H9 (cell line): ENCODE measurements around the gene TMED5. TPM values are rescaled to one million over a fixed set of nuclear protein-coding genes. Genes with fewer than 3 reads are reported as not detected.

Source experiments
- DNase-seq: peaks from one replicate; pipeline ENCODE4 v3.0.0-alpha.2; 2017
- H2AFZ ChIP-seq: one replicate; pipeline ENCODE4 v1.6.1; 2013; ENCODE audit warnings: mild to moderate bottlenecking, low read length, control low read depth, moderate library complexity
- H2AK5ac ChIP-seq: 2 replicates; pipeline ENCODE4 v1.6.1; 2013; ENCODE audit warnings: low read length, control low read depth, mixed read lengths; ENCODE audit not compliant: insufficient read length
- H2BK120ac ChIP-seq: one replicate; pipeline ENCODE4 v1.6.1; 2013; ENCODE audit warnings: low read depth, mild to moderate bottlenecking, low read length, control low read depth, inconsistent platforms; ENCODE audit not compliant: poor library complexity, severe bottlenecking
- H2BK12ac ChIP-seq: 2 replicates; pipeline ENCODE4 v1.6.1; 2013; ENCODE audit warnings: low read length, control low read depth, mixed read lengths, low read depth; ENCODE audit not compliant: insufficient read length
- H2BK15ac ChIP-seq: 2 replicates; pipeline ENCODE4 v1.6.1; 2013; ENCODE audit warnings: low read depth, low read length, control low read depth
- H2BK20ac ChIP-seq: one replicate; pipeline ENCODE4 v1.6.1; 2013; ENCODE audit warnings: low read depth, mild to moderate bottlenecking, low read length, control low read depth, inconsistent platforms; ENCODE audit not compliant: poor library complexity, severe bottlenecking
- H2BK5ac ChIP-seq: 2 replicates; pipeline ENCODE4 v1.6.1; 2013; ENCODE audit warnings: low read length, control low read depth, mixed read lengths; ENCODE audit not compliant: insufficient read length
- H3K14ac ChIP-seq: 2 replicates; pipeline ENCODE4 v1.6.1; 2013; ENCODE audit warnings: low read length, control low read depth; ENCODE audit not compliant: insufficient read depth
- H3K18ac ChIP-seq: 2 replicates; pipeline ENCODE4 v1.6.1; 2013; ENCODE audit warnings: low read depth, mild to moderate bottlenecking, mixed read lengths, low read length, control low read depth; ENCODE audit not compliant: insufficient read length
- H3K23ac ChIP-seq: 2 replicates; pipeline ENCODE4 v1.6.1; 2013; ENCODE audit warnings: low read length, control low read depth, mixed read lengths, low read depth; ENCODE audit not compliant: insufficient read length
- H3K23me2 ChIP-seq: 2 replicates; pipeline ENCODE4 v1.6.1; 2013; ENCODE audit warnings: low read depth, mild to moderate bottlenecking, mixed read lengths, low read length, control low read depth; ENCODE audit not compliant: insufficient read length, poor library complexity, severe bottlenecking
- H3K27ac ChIP-seq: 2 replicates; pipeline ENCODE4 v1.5.1; 2013; ENCODE audit warnings: low read length, control low read depth, mixed read lengths, low read depth; ENCODE audit not compliant: insufficient read length
- H3K27me3 ChIP-seq: 2 replicates; pipeline ENCODE4 v1.6.1; 2013; ENCODE audit warnings: low read length, control low read depth, inconsistent platforms; ENCODE audit not compliant: insufficient read depth
- H3K4ac ChIP-seq: 2 replicates; pipeline ENCODE4 v1.6.1; 2013; ENCODE audit warnings: low read depth, mild to moderate bottlenecking, control low read depth, inconsistent platforms, low read length, moderate library complexity
- H3K4me1 ChIP-seq: 2 replicates; pipeline ENCODE4 v1.6.1; 2013; ENCODE audit warnings: low read length, control low read depth, inconsistent platforms; ENCODE audit not compliant: insufficient read depth
- H3K4me2 ChIP-seq: 2 replicates; pipeline ENCODE4 v1.6.1; 2013; ENCODE audit warnings: low read length, control low read depth, mixed read lengths; ENCODE audit not compliant: insufficient read length, insufficient read depth
- H3K56ac ChIP-seq: 2 replicates; pipeline ENCODE4 v1.6.1; 2013; ENCODE audit warnings: low read depth, mild to moderate bottlenecking, mixed read lengths, low read length, control low read depth; ENCODE audit not compliant: insufficient read length
- H3K79me1 ChIP-seq: 2 replicates; pipeline ENCODE4 v1.6.1; 2013; ENCODE audit warnings: low read depth, mild to moderate bottlenecking, moderate library complexity, low read length, control low read depth, inconsistent platforms; ENCODE audit not compliant: insufficient read depth, poor library complexity, severe bottlenecking
- H3K79me2 ChIP-seq: 2 replicates; pipeline ENCODE4 v1.6.1; 2013; ENCODE audit warnings: low read length, control low read depth, inconsistent platforms; ENCODE audit not compliant: insufficient read depth
- H3K9ac ChIP-seq: 2 replicates; pipeline ENCODE4 v1.6.1; 2013; ENCODE audit warnings: low read length, control low read depth, mixed read lengths; ENCODE audit not compliant: insufficient read length; ENCODE audit errors: extremely low read depth
- H3K9me3 ChIP-seq: one replicate; pipeline ENCODE4 v1.6.1; 2013; ENCODE audit warnings: low read depth, low read length, inconsistent platforms; ENCODE audit not compliant: control insufficient read depth
- H3T11ph ChIP-seq: one replicate; pipeline ENCODE4 v1.6.1; 2013; ENCODE audit warnings: mild to moderate bottlenecking, low read length, control low read depth, inconsistent platforms
- H4K20me1 ChIP-seq: one replicate; pipeline ENCODE4 v1.6.1; 2013; ENCODE audit not compliant: control insufficient read depth, insufficient read length, insufficient read depth
- H4K5ac ChIP-seq: 2 replicates; pipeline ENCODE4 v1.6.1; 2013; ENCODE audit warnings: low read depth, mild to moderate bottlenecking, mixed read lengths, low read length, control low read depth; ENCODE audit not compliant: insufficient read length
- H4K8ac ChIP-seq: replicated peaks from 2 replicates; pipeline ENCODE4 v1.6.1; 2013; ENCODE audit warnings: low read length, control low read depth, mixed read lengths, low read depth; ENCODE audit not compliant: insufficient read length
- H4K91ac ChIP-seq: 2 replicates; pipeline ENCODE4 v1.6.1; 2013; ENCODE audit warnings: low read depth, mild to moderate bottlenecking, moderate library complexity, mixed read lengths, low read length, control low read depth; ENCODE audit not compliant: insufficient read length
- H3K27ac Mint-ChIP-seq, 3 experiments: 2 replicates in 2 of 3; 3 replicates in 1 of 3; pipeline ENCODE4 v1.8.0; 2020 to 2021; ENCODE audit warnings: mixed read lengths in 3 of 3, mild to moderate bottlenecking in 1 of 3, moderate library complexity in 1 of 3
- H3K27me3 Mint-ChIP-seq: 2 replicates; pipeline ENCODE4 v1.8.0; 2021; ENCODE audit warnings: low read depth, mild to moderate bottlenecking, moderate library complexity, mixed read lengths
- H3K36me3 Mint-ChIP-seq, 3 experiments: 2 replicates in 2 of 3; 3 replicates in 1 of 3; pipeline ENCODE4 v1.8.0; 2020 to 2021; ENCODE audit warnings: low read depth in 3 of 3, mixed read lengths in 3 of 3; ENCODE audit not compliant: insufficient read depth in 1 of 3
- H3K4me1 Mint-ChIP-seq, 2 experiments: 2 replicates each; pipeline ENCODE4 v1.8.0; 2020; ENCODE audit warnings: mixed read lengths in 2 of 2
- H3K4me3 Mint-ChIP-seq, 2 experiments: 2 replicates in 1 of 2; 3 replicates in 1 of 2; pipeline ENCODE4 v1.8.0; 2020 to 2021; ENCODE audit warnings: mild to moderate bottlenecking in 2 of 2, mixed read lengths in 2 of 2, moderate library complexity in 1 of 2
- H3K9me3 Mint-ChIP-seq, 2 experiments: 2 replicates in 1 of 2; 3 replicates in 1 of 2; pipeline ENCODE4 v1.8.0; 2020; ENCODE audit warnings: mild to moderate bottlenecking in 2 of 2, mixed read lengths in 2 of 2, moderate library complexity in 1 of 2
- CTCF ChIP-seq: fragments of 200-600 bp; sonication (generic); conservative IDR thresholded peaks from 3 replicates; pipeline ENCODE4 v1.8.0; 2021; ENCODE audit warnings: antibody characterized with exemption, mild to moderate bottlenecking
- WGBS: extraction: QIAGEN DNeasy Blood & Tissue Kit; methylation state at CpG from one replicate; pipeline ENCODE4 v1.1.7; 2013; ENCODE audit warnings: missing lambda C conversion rate, low lambda C conversion rate, mixed read lengths; ENCODE audit not compliant: insufficient read length; ENCODE audit errors: extremely low coverage; 5-methylcytosine and 5-hydroxymethylcytosine counted together
- total RNA-seq: library from RNA; stranded (reverse); gene quantifications from 2 replicates; pipeline ENCODE4 v1.2.1, GENCODE V29; 2021

Gene TMED5
- total RNA-seq, 1 experiment from 2014 or later: 35.0 TPM

GRCh38 chr1:93205892-93206566 lies 25.8 kb upstream of the TMED5 start:
- Mint-ChIP-seq H3K4me3 (no peak overlapping the region), H3K27me3 (no peaks in the 10 kb centered on the region), H3K4me1 (no peaks in the 10 kb centered on the region), H3K36me3 (peaks cover 10 to 37% (median 32%) of the 10 kb centered on the region in 3 experiments; a peak in 6 of 7 replicates), H3K9me3 (no peaks in the 10 kb centered on the region), H3K27ac (no peak overlapping the region)
- TF ChIP-seq CTCF: no peak
- Histone ChIP-seq H4K8ac (no peak overlapping the region), H3K23me2 (no peaks in the 10 kb centered on the region), H3K4me1 (no peaks in the 10 kb centered on the region), H2BK12ac (no peak overlapping the region), H3K79me1 (no peaks in the 10 kb centered on the region), H3K56ac (no peak overlapping the region), H2BK120ac (no peak overlapping the region), H2BK20ac (no peak overlapping the region), H3K4ac (no peak overlapping the region), H3K9me3 (no peaks in the 10 kb centered on the region), H3K27ac (no peak overlapping the region), H2BK15ac (no peak overlapping the region), H3T11ph (no peak overlapping the region), H4K20me1 (no peaks in the 10 kb centered on the region), H3K27me3 (no peaks in the 10 kb centered on the region), H3K4me2 (no peak overlapping the region), H4K5ac (no peak overlapping the region), H3K9ac (no peak overlapping the region), H2AFZ (no peak overlapping the region), H3K18ac (no peak overlapping the region), H2AK5ac (no peak overlapping the region), H3K23ac (no peak overlapping the region), H3K14ac (no peak overlapping the region), H3K79me2 (no peaks in the 10 kb centered on the region), H4K91ac (no peak overlapping the region), H2BK5ac (no peak overlapping the region)
- DNase-seq: no peak
- no CpG with 5 or more reads among the region's 6 CpGs for WGBS
